Erythroblast (primary cell): Measurements from ENCODE around the gene ICAM4.

Source experiments
- GATA1 ChIP-seq: IDR thresholded peaks from 2 replicates; pipeline ENCODE4 v1.6.1; 2011; ENCODE audit warnings: low read depth, mild to moderate bottlenecking, control low read depth, low read length, moderate library complexity
- POLR2A ChIP-seq: IDR thresholded peaks from 2 replicates; pipeline ENCODE4 v1.6.1; 2011; ENCODE audit warnings: mild to moderate bottlenecking, low read length

DNA sequence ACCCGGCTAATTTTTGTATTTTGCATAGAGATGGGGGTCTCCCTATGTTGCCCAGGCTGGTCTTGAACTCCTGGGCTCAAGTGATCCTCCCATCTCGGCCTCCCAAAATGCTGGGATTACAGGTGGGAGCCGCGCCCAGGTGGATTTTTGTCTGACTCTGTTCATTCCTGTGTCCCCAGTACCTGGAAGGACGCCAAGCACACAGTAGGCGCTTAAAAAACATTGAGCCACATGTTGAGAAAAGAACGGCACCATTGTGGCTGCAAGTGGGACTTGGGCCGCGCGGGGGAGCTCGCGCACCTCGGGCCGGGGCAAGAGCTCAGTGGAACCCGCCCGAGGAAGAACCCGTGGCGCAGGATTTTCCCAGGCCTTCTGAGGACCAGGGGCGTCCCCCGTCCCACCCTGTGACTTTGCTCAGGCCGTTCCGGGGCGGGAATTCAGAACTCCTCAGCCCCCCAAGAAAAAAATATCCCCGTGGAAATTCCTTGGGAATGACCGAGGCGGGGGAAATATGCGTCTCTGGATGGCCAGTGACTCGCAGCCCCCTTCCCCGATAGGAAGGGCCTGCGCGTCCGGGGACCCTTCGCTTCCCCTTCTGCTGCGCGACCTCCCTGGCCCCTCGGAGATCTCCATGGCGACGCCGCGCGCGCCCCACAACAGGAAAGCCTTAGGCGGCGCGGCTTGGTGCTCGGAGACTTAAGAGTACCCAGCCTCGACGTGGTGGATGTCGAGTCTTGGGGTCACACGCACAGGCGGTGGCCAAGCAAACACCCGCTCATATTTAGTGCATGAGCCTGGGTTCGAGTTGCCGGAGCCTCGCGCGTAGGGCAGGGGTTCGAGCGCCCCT is 17.2 kb upstream of the ICAM4 start:
- TF ChIP-seq POLR2A (no peak), GATA1 (no peak)
